NCI-H187 (cell line): Measurements from ENCODE around the gene CYBRD1.

Experiments
- DNase-seq, 2 experiments: peaks; one replicate each; lab custom pipeline; 2025; lab: John Stamatoyannopoulos, UW

CYBRD1 gene

GRCh38 chr2:171602352-171602751 lies 80.1 kb downstream of the CYBRD1 start:
- DNase-seq, result no peak
